ENCODE measurements around the gene CYS1.
"Not testable (repeated sequence)": the region's sequence is repeated elsewhere in the genome, so short reads cannot be mapped to it uniquely, and the experiment has no call there.

Gene CYS1

GRCh38 chr2:10014418-10015190 is 65.6 kb downstream of the CYS1 start:
- no peak for DNase-seq (ENCODE audit: low spot score)
- FAIRE-seq: no peak

- DNase-seq (ENCODE audit: low spot score); FAIRE-seq: not testable (repeated sequence)
Observed at GRCh38 chr2:10013651-10014417, 66.4 kb downstream of the CYS1 start.

- DNase-seq (ENCODE audit: low spot score) (no peak), FAIRE-seq (no peak)
Observed at GRCh38 chr2:10012963-10013461, 67.2 kb downstream of the CYS1 start.

- not testable (repeated sequence) for FAIRE-seq
Observed at GRCh38 chr2:10012366-10012962, 67.7 kb downstream of the CYS1 start.

GRCh38 chr2:10011606-10012325 is 68.4 kb downstream of the CYS1 start:
- DNase-seq (ENCODE audit: low spot score); FAIRE-seq: not testable (repeated sequence)

More at GRCh38 chr2:10012366-10012962, 67.7 kb downstream of the CYS1 start:
- DNase-seq (ENCODE audit: low spot score): not testable (repeated sequence)

GRCh38 chr2:10010861-10011605 is 69.2 kb downstream of the CYS1 start:
- FAIRE-seq; DNase-seq (ENCODE audit: low spot score): not testable (repeated sequence)

GRCh38 chr2:10009811-10010781 is 70.1 kb downstream of the CYS1 start:
- no peak for DNase-seq (ENCODE audit: low spot score)
- FAIRE-seq: no peak

GRCh38 chr2:10009271-10009810 is 70.9 kb downstream of the CYS1 start:
- no peak for FAIRE-seq

GRCh38 chr2:10008809-10009176 is 71.4 kb downstream of the CYS1 start:
- FAIRE-seq (no peak), DNase-seq (ENCODE audit: low spot score) (no peak)

More at GRCh38 chr2:10009271-10009810, 70.9 kb downstream of the CYS1 start:
- no peak for DNase-seq (ENCODE audit: low spot score)

- FAIRE-seq (no peak), DNase-seq (ENCODE audit: low spot score) (no peak)
Observed at GRCh38 chr2:10007921-10008808, 72.0 kb downstream of the CYS1 start.

GRCh38 chr2:10007435-10007834 is 72.8 kb downstream of the CYS1 start:
- FAIRE-seq: no peak
- DNase-seq (ENCODE audit: low spot score): no peak
